ENCODE results near the gene LEMD3. TPM values are rescaled to one million over a fixed set of nuclear protein-coding genes. Genes with fewer than 3 reads are reported as not detected.

Gene LEMD3
- 17.4 and 28.2 TPM in 2 replicates for total RNA-seq (2014; rRNA removed; shearing (Covaris generic))

GRCh38 chr12:65169320-65170208 lies at the start of gene LEMD3:
LEMD3 (plus strand) TSS chr12:65169583; CDS start chr12:65169597, 14 bp downstream.
- peak; percentile 92 for DNase-seq (ENCODE audit: low spot score)

DNA sequence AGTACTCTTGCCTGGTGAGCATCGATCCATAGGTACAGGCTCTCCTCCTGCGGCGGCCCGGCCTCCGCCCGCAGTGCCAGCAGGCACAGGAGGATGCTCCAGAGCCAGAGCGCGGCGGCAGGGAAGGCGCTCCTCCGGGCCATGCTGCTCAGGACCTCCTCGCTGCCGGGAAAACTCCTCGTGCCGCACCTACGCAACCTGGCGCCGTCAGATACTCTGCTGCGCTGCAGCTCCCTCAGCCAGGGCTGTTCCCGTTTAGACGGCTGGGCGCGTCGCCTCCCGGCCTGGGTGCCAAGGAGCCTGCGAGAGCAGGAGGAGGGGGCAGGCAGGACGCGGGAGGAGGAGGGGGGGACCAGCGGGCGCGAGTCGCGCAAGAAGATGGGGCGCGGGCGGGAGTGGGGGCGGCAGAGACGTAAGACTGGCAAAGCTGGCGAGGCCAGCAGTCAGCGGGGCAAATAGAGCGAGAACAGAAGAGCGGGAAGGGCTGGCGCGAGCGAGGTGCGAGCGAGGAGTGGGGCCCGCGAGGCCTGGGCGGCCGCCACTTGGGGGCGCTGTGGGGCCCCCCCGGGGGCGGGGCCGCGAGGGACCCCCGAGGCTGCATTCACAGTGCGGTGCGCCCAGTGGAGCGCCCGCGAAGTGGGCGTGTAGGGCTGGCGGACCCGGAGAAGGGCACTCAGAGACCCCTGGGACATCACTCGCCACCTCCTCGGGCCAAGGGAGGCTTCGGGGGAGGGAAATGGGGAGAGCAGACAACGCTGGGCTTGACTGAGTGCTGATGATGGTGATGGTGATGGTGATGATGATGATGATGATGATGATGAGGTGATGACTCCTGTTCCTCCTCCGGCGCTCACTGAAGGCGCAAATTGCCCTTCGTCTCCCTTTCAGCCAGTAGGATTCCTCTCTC lies 48.1 kb upstream of the LEMD3 start, which contains the start of gene WIF1:
Gene WIF1, minus strand, starts transcription at position 257 of the 907 bp plus-strand sequence. Its CDS starts 114 bp downstream, at position 143.
- no peak for DNase-seq (ENCODE audit: low spot score)

DNA sequence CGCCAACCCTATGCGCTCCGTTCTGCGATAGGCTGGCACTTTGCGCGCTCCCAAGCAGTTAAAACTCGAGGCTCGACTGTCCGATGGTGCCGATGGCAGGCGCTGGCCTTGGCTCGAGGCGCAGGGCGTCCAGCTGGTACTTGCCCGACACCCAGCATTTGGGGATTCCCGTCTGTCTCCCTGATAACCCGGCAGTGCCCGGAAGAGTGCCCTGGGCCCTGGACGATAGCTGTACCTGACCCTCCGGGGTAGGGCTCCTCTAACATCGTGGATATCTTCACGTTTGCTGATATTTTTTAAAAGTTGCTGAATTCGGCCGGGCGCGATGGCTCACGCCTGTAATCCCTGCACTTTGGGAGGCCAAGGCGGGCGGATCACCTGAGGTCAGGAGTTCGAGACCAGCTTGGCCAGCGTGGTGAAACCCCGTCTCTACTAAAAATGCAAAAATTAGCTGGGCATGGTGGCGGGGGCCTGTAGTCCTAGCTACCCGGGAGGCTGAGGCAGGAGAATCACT lies 47.4 kb upstream of the LEMD3 start:
- DNase-seq (ENCODE audit: low spot score): no peak

DNA sequence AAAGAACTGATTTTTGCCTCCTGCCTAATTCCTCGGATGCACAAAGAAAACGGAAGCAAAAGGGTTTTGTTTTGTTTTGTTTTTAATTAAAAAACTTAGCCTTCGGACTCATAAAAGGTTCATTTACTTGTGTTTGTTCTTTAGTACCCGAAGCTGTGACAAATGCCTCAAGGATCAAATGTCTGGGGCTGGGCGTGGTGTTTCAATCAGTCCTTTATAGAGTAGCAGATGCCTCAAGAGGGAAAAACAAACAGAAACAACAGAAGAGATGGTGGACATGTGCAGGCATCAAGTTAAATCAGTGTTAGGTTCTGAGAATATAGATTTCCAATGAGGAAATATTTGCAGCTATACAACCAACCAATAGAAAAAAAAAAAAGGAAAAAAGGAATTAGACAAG lies 46.7 kb upstream of the LEMD3 start:
- no peak for DNase-seq (ENCODE audit: low spot score)

DNA sequence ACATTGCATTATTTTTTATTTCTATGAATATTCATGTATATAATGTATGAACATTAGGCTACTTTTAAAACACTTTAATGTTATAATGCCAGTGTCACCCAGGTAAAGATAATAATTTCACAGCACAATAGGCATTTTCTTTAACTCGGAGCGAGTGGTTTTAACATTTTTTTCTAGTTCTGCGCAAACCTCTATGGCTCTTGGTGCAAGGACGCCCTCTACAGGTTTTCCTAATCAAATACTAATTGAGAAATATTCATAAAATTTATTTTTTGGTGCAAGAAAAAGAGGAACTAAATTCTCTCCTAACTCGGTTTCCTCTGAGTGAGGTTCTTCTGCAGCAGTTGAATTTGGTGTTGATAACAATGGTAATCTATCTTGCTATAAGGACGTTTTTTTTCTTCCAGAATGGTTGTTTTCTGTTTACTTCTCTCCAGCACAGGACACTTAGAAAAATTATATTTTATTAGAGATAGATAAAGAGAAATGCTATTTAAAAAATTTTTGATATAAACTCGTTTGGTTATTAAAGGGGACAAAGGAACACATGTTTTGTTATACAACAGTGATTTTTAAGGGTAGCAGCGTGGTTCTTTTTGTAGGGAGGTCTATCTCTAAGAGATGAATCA lies 45.8 kb upstream of the LEMD3 start:
- peak; percentile 27 for DNase-seq (ENCODE audit: low spot score)

- no peak for DNase-seq (ENCODE audit: low spot score)
Observed at GRCh38 chr12:65125247-65125646, 44.1 kb upstream of the LEMD3 start.

GRCh38 chr12:65125975-65126374 lies 43.4 kb upstream of the LEMD3 start:
- no peak for DNase-seq (ENCODE audit: low spot score)

- no peak for DNase-seq (ENCODE audit: low spot score)
Observed at GRCh38 chr12:65126482-65126881, 42.9 kb upstream of the LEMD3 start.

GRCh38 chr12:65133879-65134278 lies 35.5 kb upstream of the LEMD3 start:
- no peak for DNase-seq (ENCODE audit: low spot score)

DNA sequence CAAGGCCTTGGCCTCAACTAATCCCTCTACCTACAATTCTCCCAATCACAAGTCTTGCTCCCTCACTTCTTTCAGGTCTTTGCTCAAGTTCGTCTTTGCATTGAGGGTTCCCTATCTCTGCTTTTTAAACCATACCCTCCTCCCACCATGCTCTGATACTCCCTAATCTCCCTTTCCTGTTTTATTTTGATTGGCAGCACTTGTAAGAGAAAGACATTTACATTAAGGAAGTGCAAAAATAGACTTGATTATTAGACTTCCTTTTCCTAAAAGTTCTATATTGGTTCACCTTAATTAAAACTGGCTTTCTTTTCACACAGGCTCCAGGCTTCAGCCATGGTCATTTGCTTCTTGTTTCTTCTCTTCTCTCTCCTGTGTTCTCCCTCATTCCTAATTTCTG lies 30.0 kb upstream of the LEMD3 start:
- no peak for DNase-seq (ENCODE audit: low spot score)

GRCh38 chr12:65140738-65141137 lies 28.6 kb upstream of the LEMD3 start:
- DNase-seq (ENCODE audit: low spot score): no peak

DNA sequence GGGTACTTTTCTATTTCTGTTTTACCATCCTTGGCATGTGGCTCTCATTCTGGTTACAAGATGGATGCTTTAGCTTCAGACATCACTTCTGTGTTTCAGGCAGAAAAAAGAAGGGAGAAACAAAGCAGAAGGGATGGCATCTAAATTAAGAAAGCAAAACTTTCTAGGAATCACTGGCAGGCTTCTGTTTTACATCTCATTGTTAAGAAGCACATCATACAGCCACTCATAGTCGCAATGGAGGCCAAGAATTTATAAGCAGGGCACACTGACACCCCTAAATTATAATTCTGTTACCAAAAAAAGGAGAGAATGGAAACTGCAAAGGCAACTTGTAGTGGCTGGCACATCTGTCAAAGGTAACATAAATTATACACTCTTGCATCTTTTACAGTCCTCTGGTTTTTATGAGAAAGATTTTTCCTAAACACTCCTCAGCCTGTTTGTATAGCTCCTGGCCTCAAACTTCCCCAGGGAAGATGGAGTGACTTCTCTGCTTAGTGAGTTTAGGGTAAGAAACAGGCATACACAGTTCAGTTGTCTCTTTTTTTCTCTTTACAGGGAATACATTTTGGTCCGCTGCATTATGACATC lies 22.0 kb upstream of the LEMD3 start:
- DNase-seq (ENCODE audit: low spot score): no peak

DNA sequence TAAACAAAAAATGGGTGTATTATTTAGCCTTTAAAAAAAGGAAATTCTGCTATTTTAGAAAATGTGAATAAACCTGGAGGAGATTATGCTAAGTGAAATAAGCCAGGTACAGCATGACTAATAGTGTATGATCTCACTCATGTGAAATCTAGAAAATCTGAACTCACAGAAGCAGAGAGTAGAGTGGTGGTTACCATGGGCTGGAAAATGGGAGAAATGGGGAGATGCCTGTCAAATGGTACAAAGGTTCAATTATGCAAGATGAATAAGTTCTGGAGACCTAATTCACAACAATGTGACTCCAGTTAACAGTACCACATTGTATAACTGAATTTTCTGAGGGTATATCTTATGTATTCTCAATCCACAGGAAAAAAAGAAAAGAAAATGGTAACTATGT lies 17.4 kb upstream of the LEMD3 start:
- DNase-seq (ENCODE audit: low spot score): no peak

- no peak for DNase-seq (ENCODE audit: low spot score)
Observed at GRCh38 chr12:65152596-65152995, 16.8 kb upstream of the LEMD3 start.

GRCh38 chr12:65155784-65156183 lies 13.6 kb upstream of the LEMD3 start:
- no peak for DNase-seq (ENCODE audit: low spot score)

- no peak for DNase-seq (ENCODE audit: low spot score)
Observed at GRCh38 chr12:65156366-65156841, 13.0 kb upstream of the LEMD3 start.

- no peak for DNase-seq (ENCODE audit: low spot score)
Observed at GRCh38 chr12:65157091-65157490, 12.3 kb upstream of the LEMD3 start.

GRCh38 chr12:65162609-65163008 lies 6.8 kb upstream of the LEMD3 start:
- no peak for DNase-seq (ENCODE audit: low spot score)

GRCh38 chr12:65164244-65164643 lies 5.1 kb upstream of the LEMD3 start:
- no peak for DNase-seq (ENCODE audit: low spot score)

GRCh38 chr12:65164774-65165173 lies 4.6 kb upstream of the LEMD3 start:
- no peak for DNase-seq (ENCODE audit: low spot score)

GRCh38 chr12:65168681-65169319 lies 583 bp upstream of the LEMD3 start:
- DNase-seq (ENCODE audit: low spot score): no peak
